HG02884 (cell line): ENCODE measurements around the gene GTF2H1.

Source experiments
- ATAC-seq: cut with Tn5 transposase; IDR thresholded peaks from one replicate; pipeline ENCODE4 v1.9.1; 2021; ENCODE audit warnings: mild to moderate bottlenecking, moderate library complexity; ENCODE audit not compliant: unreplicated experiment

Gene GTF2H1

DNA sequence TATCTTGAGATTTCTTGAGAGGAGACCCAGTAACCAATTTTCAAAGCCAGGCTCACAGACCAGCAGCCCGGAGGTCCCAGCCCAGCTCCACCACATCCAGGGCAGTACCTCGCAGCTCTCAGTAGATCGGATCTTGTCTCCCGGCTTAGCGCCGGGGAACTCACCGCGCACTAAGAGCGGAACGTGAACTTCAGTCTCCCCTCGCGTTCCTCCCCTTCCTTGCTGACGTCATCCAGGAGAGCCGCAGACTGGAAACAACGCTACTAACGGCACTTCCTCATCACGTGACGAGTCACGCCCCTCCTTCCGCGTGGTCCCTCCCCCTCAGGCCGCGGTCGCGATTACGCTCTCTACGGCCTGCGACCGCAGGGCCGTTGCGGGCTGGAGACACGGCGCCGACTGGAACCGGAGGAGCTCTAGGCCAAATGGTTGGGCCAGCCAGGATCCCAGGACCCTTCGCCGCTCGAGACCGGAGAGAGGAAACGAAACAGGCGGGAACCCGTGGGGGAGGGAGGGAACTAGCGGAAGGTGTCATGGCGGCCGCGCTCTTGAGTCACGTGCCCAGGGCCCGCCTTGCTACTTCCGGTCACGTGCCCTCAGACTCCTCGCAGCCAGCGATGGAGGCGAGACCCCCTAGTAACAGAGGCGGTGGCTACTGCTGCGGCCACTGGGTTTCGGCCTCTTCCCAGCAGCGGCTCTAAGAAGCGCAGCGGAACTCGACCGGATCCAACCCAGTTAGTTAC is at the start of gene GTF2H1, which contains the start of gene HPS5:
Gene GTF2H1 (plus strand): TSS at position 599 of the 743 bp plus-strand sequence. CDS start 10,508 bp downstream, outside the sequence.
Gene HPS5 (minus strand): TSS at position 172 of the 743 bp plus-strand sequence. CDS start 4,282 bp downstream, outside the sequence.
- ATAC-seq = peak; percentile 84

DNA sequence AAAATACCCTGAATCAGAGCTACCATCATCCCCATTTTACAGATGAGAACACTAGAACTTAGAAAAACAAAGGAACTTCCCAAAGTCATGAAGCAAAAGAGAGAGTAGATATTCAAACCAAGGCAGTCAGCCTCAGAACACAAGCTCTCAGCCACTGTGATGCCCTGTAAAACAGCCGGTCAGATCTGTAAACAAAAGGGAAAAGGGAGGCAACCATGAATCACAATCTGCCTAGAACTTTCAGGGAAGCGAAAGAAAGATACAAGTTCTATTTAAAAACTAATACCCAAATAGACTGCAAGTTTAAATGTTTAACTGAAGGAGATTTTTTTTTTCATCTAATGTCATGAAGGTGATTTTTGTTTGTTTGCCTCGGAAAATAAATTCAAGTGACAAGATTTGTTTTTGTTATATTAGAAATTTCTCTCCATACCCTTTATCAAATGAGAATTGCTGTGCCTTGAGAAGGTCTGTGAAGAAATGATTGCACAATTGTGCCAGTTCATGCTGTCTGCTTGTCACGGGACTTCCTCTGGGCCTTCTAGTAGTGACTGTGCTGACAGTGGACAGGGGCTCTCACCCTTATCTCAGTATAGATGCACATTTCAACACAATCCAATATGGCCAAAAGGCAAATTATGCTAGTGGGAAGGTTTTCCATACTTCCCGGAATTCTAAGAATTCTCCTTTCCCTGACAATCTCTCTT is 44.6 kb upstream of the GTF2H1 start:
- ATAC-seq = no peak

DNA sequence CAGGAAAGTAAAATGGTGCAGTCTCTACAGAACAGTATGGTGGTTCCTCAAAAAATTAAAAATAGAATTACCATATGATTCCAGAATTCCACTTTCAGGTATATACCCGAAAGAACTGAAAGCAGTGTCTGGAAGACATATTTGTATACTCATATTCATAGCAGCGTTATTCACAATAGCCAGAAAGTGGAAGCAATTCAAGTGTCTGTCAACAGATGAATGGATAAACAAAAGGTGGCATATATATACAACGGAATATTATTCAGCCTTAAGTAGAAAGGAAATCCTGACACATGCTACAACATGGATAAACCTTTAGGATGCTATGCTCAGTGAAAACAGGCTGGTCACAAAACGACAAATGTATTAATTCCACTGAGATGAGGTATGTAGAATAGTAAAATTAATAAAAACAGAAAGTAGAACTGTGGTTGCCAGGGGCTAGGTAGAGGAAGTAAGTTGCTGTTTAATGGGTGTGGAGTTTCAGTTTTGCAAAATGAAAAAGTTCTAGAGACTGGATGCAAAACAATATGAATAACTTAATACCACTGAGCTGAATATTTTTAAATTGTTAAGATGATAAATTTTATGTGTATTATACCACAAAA is 41.8 kb upstream of the GTF2H1 start:
- ATAC-seq = peak; percentile 88

DNA sequence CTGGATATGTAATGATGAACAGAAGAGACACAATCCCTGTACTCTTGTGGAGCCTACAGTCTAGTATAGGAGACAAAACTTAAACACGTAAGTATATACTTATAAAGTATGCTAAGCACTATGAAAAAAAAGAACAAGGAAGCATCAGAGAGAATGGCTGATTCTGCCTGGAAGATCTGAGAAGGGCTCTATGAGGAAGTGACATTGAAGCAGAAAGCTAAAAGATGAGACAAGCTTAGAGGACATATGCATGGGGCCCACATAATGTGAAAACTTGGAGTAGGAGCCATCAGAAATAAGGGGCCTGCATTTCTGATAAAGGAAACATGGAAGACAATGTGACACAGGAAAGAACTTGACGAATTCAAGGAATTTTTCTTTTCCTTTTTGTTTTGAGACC is 39.7 kb upstream of the GTF2H1 start:
- no peak for ATAC-seq

DNA sequence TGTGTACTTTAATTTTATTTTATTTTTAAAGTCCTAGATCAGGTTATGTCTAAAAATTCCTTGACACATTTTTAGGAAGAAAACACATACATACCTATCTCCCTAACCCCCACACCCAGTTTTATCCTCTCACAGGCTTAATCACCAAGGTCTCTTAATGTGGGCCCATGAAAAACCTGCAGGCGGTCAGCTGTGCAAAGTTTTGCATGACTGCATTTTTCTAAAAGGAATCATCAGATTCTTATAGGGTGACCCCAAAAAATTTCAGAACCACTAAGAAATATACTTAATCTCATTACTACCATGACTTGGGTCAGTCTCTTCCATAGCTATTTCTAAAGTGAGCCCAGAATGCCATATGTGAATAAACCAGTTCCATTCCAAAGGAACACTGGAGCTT is 36.5 kb upstream of the GTF2H1 start:
- no peak for ATAC-seq

DNA sequence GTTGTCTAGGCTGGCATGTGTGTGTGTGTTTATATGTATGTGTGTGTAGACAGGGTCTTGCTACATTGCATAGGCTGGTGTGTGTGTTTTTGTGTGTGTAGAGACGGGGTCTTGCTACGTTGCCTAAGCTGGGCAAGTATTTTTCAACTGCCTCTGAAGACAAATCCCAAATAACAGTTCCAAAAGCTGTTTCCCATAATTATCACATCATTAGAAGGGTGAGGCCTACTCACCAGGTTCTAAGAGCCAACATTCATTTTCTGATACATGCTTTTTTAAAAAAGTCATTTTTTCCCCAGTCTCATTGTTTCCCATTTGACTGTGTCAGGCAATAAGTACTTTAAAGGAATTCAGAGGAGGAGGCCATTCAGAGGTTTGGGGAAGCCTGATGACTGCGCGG is 33.5 kb upstream of the GTF2H1 start:
- ATAC-seq = no peak

DNA sequence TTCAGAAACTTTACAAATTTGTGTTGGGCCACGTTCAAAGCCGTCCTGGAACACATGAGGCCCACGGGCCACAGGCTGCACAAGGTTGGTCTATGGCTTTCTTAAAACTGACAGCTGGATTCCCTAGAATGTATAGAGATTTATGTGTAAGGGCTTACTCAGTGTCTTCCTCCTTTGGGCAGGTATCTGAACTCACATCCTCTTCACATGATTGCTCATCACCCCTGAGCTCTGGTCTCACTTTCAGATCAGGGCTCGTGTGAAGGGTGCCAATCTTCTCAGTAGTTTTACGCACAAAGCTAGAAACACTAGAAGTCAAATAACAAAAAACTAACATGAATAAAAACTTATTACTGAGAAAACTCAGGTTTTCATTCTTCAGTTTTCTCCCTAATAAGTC is 27.5 kb upstream of the GTF2H1 start:
- ATAC-seq = no peak

DNA sequence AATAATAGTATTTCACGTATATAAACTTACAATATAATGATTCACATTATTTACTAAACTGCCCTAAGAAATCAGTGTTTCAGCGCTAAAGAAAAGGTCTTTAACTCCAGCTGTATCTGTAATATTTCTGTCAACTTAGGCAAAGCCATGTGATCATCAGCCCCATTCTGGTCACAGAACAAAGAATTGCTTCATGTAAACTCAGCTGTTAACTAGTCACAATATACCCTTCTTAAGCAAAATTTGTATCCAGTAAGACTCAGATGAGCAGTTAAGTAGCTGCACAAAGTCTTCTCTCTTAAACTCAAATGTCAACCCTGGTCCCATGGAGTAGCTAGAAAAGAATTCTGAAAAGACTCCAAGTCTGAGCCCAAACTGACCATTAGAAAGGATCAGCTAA is 27.1 kb upstream of the GTF2H1 start:
- no peak for ATAC-seq

DNA sequence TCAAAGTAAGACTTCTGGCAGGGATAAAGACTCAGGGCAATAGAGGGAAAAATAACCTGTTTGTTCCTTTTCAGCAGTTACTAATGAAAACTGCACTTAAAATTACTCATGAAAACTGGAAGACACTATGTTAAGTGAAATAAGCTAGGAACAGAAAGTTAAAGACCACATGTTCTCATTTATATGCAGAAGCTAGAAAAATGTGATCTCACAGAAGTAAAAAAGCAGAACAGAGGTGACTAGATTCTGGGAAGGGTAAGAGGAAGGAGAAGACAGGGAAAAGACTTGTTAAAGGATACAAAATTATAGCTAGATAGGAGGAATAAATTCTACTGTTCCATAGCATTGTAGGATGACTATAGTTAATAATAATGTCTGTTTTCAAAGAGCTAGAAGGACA is 22.6 kb upstream of the GTF2H1 start:
- no peak for ATAC-seq

DNA sequence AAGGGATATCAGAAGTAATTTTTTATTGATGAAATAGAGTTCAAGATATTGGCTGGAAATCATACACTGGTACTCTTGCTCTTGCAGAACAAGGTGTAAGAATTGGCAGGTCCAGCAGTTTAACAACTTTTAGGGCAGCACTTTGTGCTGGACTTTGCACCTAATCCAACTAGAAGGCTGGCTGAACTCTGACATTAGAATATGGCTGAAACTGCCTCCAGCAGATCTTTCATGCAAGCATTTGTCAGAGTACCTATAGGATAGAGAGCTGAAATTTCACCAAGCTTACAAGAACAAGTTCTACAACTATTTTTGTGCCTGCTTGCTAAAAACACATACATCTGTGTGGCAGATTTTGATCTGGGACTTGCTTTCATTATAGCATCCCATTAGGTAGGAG is 17.6 kb upstream of the GTF2H1 start:
- no peak for ATAC-seq

DNA sequence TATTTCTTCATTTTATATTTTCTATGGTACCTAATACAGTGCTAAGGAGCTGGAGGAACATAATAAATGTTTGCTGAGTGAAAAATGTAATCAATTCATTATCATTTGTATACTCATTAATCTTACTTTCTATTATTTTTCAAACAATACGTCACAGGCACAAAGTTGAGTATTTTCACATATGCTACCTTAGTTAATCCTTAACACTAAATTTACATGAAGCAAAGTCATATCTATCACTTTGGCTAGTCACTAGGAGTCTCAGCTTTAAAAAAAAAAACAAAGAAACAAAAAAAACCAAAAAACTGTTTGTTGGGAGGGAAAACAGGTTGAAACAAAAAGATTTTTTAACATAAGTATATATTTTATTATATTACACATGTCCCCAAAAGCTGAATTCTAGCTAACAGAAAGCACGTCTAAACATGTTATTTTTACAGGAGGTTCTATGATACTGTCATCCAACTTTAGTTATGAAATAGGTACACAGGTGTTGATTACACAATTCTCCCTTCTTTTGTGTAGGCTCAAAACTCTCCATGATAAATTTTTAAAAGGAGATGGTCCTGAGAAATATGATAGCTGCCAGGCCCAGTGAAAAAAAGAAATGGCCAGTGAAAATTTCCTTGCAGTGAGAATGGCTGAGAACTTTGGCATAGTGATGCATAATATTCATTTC is 14.8 kb upstream of the GTF2H1 start:
- no peak for ATAC-seq

DNA sequence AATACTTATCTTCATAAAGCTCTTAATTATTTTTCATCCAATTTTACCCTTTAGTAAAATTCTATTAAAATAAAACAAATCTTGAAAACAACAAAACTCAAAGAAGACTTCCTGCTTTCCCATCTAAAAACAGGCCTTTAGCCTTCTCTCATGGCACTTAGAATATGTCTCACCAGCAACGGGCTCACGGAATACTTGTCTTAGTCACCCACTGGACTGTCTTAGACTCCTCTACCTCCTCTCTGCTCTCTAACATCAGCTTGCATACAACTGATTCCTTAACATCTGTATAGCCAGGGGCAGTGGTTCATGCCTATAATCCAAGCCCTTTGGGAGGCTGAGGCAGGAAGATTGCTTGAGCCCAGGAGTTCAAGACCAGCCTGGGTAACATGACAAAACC is 14.1 kb upstream of the GTF2H1 start:
- ATAC-seq = no peak

DNA sequence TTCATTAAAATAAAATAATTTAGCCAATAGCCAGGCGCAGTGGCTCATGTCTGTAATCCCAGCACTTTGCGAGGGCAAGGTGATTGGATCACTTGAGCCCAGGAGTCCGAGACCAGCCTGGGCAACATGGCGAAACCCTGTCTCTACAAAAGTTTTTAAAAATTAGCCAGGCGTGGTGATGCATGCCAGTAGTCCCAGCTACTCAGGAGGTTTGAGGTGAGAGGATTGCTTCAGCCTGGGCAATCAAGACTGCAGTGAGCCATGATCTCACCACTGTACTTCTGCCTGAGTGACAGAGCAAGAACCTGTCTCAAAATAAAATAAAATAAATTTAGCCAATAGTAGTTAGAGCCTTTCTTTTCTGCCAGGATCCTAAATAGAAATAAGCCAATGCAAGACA is 12.7 kb upstream of the GTF2H1 start:
- no peak for ATAC-seq

DNA sequence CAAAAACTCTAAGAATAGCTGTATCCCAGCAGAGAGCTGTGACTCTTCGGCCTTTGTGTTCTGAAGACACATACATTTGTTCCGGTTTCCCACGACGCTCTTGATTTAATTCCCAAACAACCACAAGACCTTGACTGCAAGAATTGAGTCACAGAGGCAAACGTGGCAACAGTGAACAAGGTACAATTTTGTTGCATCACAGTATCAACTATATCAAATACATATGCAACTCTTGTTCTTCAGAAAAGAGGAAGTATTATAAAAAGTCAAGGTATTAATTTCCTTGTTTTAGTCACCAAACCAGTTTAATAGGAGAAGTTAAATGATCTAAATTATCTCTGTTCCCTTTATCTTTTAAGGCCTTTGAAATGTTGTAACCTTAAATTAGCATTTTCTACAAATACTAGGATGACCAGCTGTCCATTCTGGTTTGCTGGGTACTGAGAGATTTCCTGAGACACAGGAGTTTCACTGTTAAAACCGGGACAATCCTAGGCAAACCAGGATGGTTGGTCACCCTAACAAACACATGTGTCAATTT is 11.5 kb upstream of the GTF2H1 start:
- peak; percentile 63 for ATAC-seq

DNA sequence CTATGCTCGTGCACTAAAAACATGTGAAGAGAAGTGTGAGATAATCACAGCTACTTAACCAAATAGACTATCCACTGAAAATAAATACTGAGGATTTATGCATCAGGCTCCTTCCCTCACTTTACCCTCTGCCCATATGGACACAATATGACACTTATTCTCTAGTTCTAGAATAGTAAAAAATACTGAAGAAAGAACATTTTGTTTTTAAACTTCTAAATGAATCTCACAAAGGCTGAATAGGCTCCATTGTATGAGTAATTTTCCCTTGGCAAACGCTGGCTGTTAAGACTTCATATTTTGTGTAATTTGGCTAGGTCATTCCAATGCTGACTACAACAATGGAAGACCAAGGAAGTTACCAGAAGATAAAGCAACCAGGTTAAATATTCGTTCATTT is 10.4 kb upstream of the GTF2H1 start:
- ATAC-seq = no peak

DNA sequence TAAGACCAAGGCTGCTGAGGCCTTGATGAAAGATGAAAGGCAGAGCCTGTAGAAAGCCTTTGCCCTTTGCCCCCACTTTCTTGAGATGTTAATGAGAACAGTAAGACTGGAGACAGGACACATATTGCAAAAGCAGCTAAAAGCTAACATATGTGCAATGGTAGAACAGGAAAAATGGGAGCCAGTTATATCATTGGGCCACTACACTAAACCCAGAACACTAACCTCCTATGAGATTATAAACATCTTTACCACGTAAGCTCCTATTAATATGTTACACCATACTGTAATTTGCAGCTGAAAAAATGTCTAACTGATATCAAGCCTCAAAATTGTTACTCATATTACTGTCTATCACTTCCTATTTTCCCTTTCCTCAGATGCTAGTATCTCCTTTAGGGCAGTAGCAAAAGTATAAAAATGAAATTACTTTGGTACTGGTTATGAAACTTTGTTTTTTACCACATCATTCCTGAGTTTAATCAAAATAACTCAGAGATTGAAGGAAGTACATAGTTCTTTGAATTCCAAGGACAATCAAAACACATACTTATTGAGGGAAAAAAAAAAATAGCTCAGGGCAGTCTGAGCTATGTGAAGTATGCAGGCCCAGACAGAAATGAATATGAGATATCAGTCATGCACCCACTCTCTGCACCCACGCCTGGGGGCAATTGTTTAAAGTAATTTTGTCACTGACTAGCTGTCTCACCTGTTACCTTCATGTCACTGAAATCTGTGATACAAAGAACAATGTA is 9.5 kb upstream of the GTF2H1 start:
- ATAC-seq = no peak

DNA sequence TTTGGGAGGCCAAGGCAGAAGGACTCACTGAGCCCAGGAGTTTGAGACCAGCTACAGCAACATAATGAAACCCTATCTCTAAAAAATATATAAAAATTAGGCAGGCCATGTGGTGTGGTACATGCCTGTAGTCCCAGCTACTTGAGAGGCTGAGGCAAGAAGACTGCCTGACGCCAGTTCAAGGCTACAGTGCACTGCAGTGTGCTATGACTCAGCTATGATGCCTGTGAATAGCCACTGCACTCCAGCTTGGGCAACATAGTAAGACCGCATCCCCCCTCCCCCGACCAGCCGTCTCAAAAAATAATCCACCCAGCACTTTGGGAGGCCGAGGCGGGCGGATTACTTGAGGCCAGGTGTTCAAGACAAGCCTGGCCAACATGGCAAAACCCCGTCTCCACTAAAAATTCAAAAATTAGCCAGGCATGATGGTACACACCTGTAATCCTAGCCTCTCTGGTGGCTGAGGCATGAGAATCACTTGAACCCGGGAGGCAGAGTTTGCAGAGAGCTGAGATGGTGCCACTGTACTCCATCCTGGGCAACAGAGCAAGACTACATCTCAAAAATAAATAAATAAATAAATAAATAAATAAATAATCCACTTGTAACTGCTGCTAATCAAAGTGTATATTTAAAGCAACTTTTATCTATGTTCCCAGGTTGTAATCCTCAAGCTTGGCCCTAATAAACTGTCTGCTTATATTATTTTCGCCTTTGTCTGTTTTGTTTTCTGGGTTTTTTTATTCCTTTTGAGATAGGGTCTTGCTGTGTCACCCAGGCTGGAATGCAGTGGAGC is 8.2 kb upstream of the GTF2H1 start:
- no peak for ATAC-seq

DNA sequence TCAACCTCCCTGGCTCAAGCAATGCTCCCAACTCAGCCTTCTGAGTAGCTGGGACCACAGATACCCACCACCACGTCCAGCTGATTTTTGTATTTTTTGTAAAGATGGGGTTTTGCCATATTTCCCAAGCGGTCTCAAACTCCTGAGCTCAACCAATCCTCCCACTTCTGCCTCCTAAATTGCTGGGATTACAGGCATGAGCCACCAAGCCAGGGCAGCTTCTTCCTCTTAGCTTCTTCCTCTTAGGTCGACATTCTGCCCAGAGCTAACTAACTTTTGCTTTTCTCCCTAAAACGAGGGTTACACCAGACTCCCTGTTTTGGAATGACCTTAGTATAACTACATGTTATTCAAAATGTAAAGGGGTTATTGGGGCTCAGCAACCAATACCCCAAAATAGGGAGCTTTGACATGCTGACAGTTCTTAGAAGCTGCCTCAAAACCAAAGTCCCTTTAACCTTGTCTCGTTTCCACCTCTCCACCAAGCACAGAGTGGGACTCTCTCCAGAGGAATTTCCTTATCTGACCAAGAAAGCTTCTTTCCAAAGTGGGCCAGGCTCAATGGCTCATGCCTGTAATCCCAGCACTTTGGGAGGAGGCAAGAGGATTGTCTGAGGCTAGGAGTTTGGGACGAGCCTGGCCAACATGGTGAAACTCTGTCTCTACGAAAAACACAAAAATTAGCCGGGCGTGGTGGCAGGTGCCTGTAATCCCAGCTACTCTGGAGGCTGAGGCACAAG is 7.4 kb upstream of the GTF2H1 start:
- no peak for ATAC-seq

DNA sequence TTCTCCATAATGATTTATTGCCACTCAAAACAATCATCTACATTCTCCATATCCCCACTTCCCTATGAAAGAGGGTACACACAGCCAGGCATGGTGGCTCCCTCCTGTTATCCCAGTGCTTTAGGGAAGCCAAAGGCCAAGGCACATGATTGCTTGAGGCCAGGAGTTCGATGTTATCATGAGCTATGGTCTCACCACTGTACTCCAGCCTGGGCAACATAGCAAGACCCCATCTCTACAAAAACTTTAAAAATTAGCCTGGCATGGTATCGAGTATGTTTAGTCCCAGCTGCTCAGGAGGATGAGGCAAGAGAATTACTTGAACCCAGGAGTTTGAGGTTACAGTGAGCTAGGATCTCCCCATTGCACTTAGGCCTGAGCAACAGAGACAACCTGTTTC is 6.5 kb upstream of the GTF2H1 start:
- no peak for ATAC-seq
